GM18505 (cell line): Measurements from ENCODE around the gene RAB11FIP3.

Source experiments
- ATAC-seq: cut with Tn5 transposase; IDR thresholded peaks from one replicate; pipeline ENCODE4 v1.9.1; 2021; ENCODE audit not compliant: unreplicated experiment
- POLR2A ChIP-seq: IDR thresholded peaks from 4 replicates; pipeline ENCODE4 v1.6.1; 2011; ENCODE audit warnings: borderline replicate concordance; ENCODE audit not compliant: insufficient read depth, insufficient read length; ENCODE audit errors: extremely low read depth

The RAB11FIP3 gene

GRCh38 chr16:521381-522210 is 96.1 kb downstream of the RAB11FIP3 start:
- ATAC-seq, result no peak
- no peak for TF ChIP-seq POLR2A

- TF ChIP-seq POLR2A, result no peak
- no peak for ATAC-seq
Observed at GRCh38 chr16:522320-523096, 97.1 kb downstream of the RAB11FIP3 start.

- ATAC-seq, result no peak
- no peak for TF ChIP-seq POLR2A
Observed at GRCh38 chr16:523097-523741, 97.8 kb downstream of the RAB11FIP3 start.

GRCh38 chr16:524274-525040 is 99.0 kb downstream of the RAB11FIP3 start:
- TF ChIP-seq POLR2A, result no peak
- ATAC-seq, result no peak

- no peak for ATAC-seq
- TF ChIP-seq POLR2A, result no peak
Observed at GRCh38 chr16:525123-525519, 99.7 kb downstream of the RAB11FIP3 start.

GRCh38 chr16:525520-526180 is 100.2 kb downstream of the RAB11FIP3 start:
- no peak for TF ChIP-seq POLR2A
- no peak for ATAC-seq

GRCh38 chr16:526181-527014 is 100.9 kb downstream of the RAB11FIP3 start:
- peak; percentile 4 for ATAC-seq
- TF ChIP-seq POLR2A, result peak; percentile 28

GRCh38 chr16:527015-527903 is 101.8 kb downstream of the RAB11FIP3 start, which contains the start of gene CAPN15:
Gene CAPN15 (plus strand): TSS chr16:527712. CDS start chr16:546839, 19,127 bp downstream.
- peak; percentile 67 for ATAC-seq
- TF ChIP-seq POLR2A, result peak; percentile 63

- peak; percentile 8 for TF ChIP-seq POLR2A
- peak; percentile 14 for ATAC-seq
Observed at GRCh38 chr16:528111-529011, 102.9 kb downstream of the RAB11FIP3 start.
